ENCODE data around the gene SHISA9. TPM values are rescaled to one million over a fixed set of nuclear protein-coding genes. Genes with fewer than 3 reads are reported as not detected.

Gene SHISA9
- total RNA-seq, 1 donor from 2014 or later = 96.6 TPM

DNA sequence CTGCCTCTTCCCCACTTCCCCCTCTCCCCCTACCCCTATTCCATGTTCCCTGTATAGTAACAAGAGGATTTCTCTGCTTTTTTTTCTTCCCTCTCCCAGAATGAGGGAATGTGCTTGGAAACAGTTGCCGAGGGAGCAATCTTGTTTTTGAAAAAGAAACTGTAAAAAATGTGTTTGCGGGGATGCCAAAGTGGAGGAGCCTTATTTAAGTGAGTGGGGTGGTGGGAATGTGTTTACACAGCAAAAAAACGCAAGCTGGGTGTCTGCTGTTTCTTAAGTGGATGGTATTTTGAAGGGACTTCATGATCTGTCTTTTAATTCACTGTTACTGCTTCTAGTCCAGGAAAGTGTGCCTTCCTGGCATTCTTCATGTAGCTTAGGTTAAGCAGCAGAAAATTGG lies 254.4 kb downstream of the SHISA9 start:
- H3K27ac Mint-ChIP-seq (ENCODE audit: unreplicated experiment) = peak overlapping the region; percentile 30
- no peak for DNase-seq
- no peaks in the 10 kb centered on the region for H3K36me3 Mint-ChIP-seq (ENCODE audit: unreplicated experiment)
- H3K9me3 Mint-ChIP-seq (ENCODE audit: unreplicated experiment) = peaks cover 7% of the 10 kb centered on the region
- no peak for TF ChIP-seq CTCF (IDR thresholded peaks at IDR 0.05; ENCODE audit: partially characterized antibody, unreplicated experiment)
- H3K4me3 Mint-ChIP-seq (ENCODE audit: unreplicated experiment) = no peak overlapping the region
- peaks cover 58% of the 10 kb centered on the region for H3K4me1 Mint-ChIP-seq (ENCODE audit: low read depth, unreplicated experiment)
- peaks cover 11% of the 10 kb centered on the region for H3K27me3 Mint-ChIP-seq (ENCODE audit: unreplicated experiment)

- H3K4me1 Mint-ChIP-seq (ENCODE audit: low read depth, unreplicated experiment) = peaks cover 62% of the 10 kb centered on the region
- DNase-seq = no peak
- no peak for TF ChIP-seq CTCF (IDR thresholded peaks at IDR 0.05; ENCODE audit: partially characterized antibody, unreplicated experiment)
- peaks cover 10% of the 10 kb centered on the region for H3K9me3 Mint-ChIP-seq (ENCODE audit: unreplicated experiment)
- H3K27ac Mint-ChIP-seq (ENCODE audit: unreplicated experiment) = peak overlapping the region; percentile 67
- peaks cover 11% of the 10 kb centered on the region for H3K27me3 Mint-ChIP-seq (ENCODE audit: unreplicated experiment)
- H3K4me3 Mint-ChIP-seq (ENCODE audit: unreplicated experiment) = no peak overlapping the region
- H3K36me3 Mint-ChIP-seq (ENCODE audit: unreplicated experiment) = no peaks in the 10 kb centered on the region
These were observed 255.7 kb downstream of the SHISA9 start for GRCh38 chr16:13157082-13157481.

- H3K4me3 Mint-ChIP-seq (ENCODE audit: unreplicated experiment) = peak overlapping the region; percentile 26
- no peaks in the 10 kb centered on the region for H3K36me3 Mint-ChIP-seq (ENCODE audit: unreplicated experiment)
- DNase-seq = no peak
- H3K9me3 Mint-ChIP-seq (ENCODE audit: unreplicated experiment) = peaks cover 15% of the 10 kb centered on the region
- no peak for TF ChIP-seq CTCF (IDR thresholded peaks at IDR 0.05; ENCODE audit: partially characterized antibody, unreplicated experiment)
- H3K4me1 Mint-ChIP-seq (ENCODE audit: low read depth, unreplicated experiment) = peaks cover 54% of the 10 kb centered on the region
- H3K27me3 Mint-ChIP-seq (ENCODE audit: unreplicated experiment) = peaks cover 11% of the 10 kb centered on the region
- peak overlapping the region; percentile 67 for H3K27ac Mint-ChIP-seq (ENCODE audit: unreplicated experiment)
These were observed 257.0 kb downstream of the SHISA9 start for GRCh38 chr16:13158427-13158826.

DNA sequence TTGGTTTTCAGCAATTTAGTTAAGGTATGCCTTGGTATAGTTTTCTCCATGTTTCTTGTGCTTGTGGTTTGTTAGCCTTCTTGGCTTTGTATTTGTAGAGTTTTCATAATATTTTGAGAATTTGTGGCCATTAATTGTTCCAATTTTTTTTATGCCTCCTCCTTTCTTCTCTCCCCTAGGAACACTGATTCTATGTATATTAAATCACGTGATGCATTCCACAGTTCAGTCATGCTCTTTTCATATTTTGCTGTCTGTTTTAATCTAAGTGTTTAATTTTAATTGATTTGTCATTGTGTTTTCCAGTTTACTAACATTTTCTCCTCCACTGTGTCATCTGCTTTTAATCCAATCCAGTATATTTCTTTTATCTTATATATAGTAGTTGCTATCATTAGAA lies 263.6 kb downstream of the SHISA9 start:
- H3K27ac Mint-ChIP-seq (ENCODE audit: unreplicated experiment) = no peak overlapping the region
- peaks cover 20% of the 10 kb centered on the region for H3K9me3 Mint-ChIP-seq (ENCODE audit: unreplicated experiment)
- DNase-seq = no peak
- peaks cover 20% of the 10 kb centered on the region for H3K4me1 Mint-ChIP-seq (ENCODE audit: low read depth, unreplicated experiment)
- peaks cover 2% of the 10 kb centered on the region for H3K27me3 Mint-ChIP-seq (ENCODE audit: unreplicated experiment)
- TF ChIP-seq CTCF (IDR thresholded peaks at IDR 0.05; ENCODE audit: partially characterized antibody, unreplicated experiment) = no peak
- peaks cover 11% of the 10 kb centered on the region for H3K36me3 Mint-ChIP-seq (ENCODE audit: unreplicated experiment)
- no peak overlapping the region for H3K4me3 Mint-ChIP-seq (ENCODE audit: unreplicated experiment)

GRCh38 chr16:13168091-13168572 lies 266.7 kb downstream of the SHISA9 start:
- peak overlapping the region; percentile 92 for H3K27ac Mint-ChIP-seq (ENCODE audit: unreplicated experiment)
- H3K9me3 Mint-ChIP-seq (ENCODE audit: unreplicated experiment) = peaks cover 12% of the 10 kb centered on the region
- H3K27me3 Mint-ChIP-seq (ENCODE audit: unreplicated experiment) = peaks cover 3% of the 10 kb centered on the region
- peaks cover 18% of the 10 kb centered on the region for H3K4me1 Mint-ChIP-seq (ENCODE audit: low read depth, unreplicated experiment)
- no peak for TF ChIP-seq CTCF (IDR thresholded peaks at IDR 0.05; ENCODE audit: partially characterized antibody, unreplicated experiment)
- H3K36me3 Mint-ChIP-seq (ENCODE audit: unreplicated experiment) = peaks cover 11% of the 10 kb centered on the region
- no peak for DNase-seq
- no peak overlapping the region for H3K4me3 Mint-ChIP-seq (ENCODE audit: unreplicated experiment)

Data from glutamatergic neuron (in vitro differentiated cells).